GM23338 (cell line): Measurements from ENCODE around the gene EDARADD. TPM values are rescaled to one million over a fixed set of nuclear protein-coding genes. Genes with fewer than 3 reads are reported as not detected.

Source experiments
- ATAC-seq: fragments of 200-7000 bp; cut with Tn5 transposase; 3 replicates; pipeline ENCODE4 v1.9.1; 2020
- DNase-seq: peaks from one replicate; pipeline ENCODE4 v3.0.0-alpha.2; 2015; ENCODE audit warnings: low spot score
- H2AFZ ChIP-seq: fragments of 200-600 bp; sonication (generic); 2 replicates; pipeline ENCODE4 v1.8.0; 2016; ENCODE audit warnings: antibody characterized with exemption, mild to moderate bottlenecking, moderate library complexity
- H3F3A ChIP-seq: fragments of 200-600 bp; sonication (generic); replicated peaks from 2 replicates; pipeline ENCODE4 v1.8.0; 2017; ENCODE audit warnings: antibody characterized with exemption, mixed run types, low read depth
- H3K27ac ChIP-seq: fragments of 200-600 bp; sonication (generic); 2 replicates; pipeline ENCODE4 v1.6.1; 2016; ENCODE audit warnings: low read depth
- H3K27me3 ChIP-seq: fragments of 200-600 bp; sonication (generic); 2 replicates; pipeline ENCODE4 v1.8.0; 2016; ENCODE audit warnings: mild to moderate bottlenecking, mixed run types, moderate library complexity; ENCODE audit not compliant: insufficient read depth
- H3K36me3 ChIP-seq: fragments of 200-600 bp; sonication (generic); 2 replicates; pipeline ENCODE4 v1.8.0; 2016; ENCODE audit warnings: mild to moderate bottlenecking; ENCODE audit not compliant: insufficient read depth
- H3K4me1 ChIP-seq: fragments of 200-600 bp; sonication (generic); 2 replicates; pipeline ENCODE4 v1.8.0; 2016; ENCODE audit warnings: mild to moderate bottlenecking, moderate library complexity; ENCODE audit not compliant: insufficient read depth
- H3K4me2 ChIP-seq: fragments of 200-600 bp; sonication (generic); 2 replicates; pipeline ENCODE4 v1.7.1; 2017; ENCODE audit warnings: mixed run types
- H3K4me3 ChIP-seq: fragments of 200-600 bp; sonication (generic); 2 replicates; pipeline ENCODE4 v1.6.1; 2016; ENCODE audit warnings: mixed run types
- H3K79me2 ChIP-seq: fragments of 200-600 bp; sonication (generic); replicated peaks from 2 replicates; pipeline ENCODE4 v1.8.0; 2017; ENCODE audit warnings: mild to moderate bottlenecking; ENCODE audit not compliant: insufficient read depth
- H3K9me2 ChIP-seq: fragments of 200-600 bp; sonication (generic); 2 replicates; pipeline ENCODE4 v1.8.0; 2017; ENCODE audit not compliant: insufficient read depth
- H4K20me1 ChIP-seq: fragments of 200-600 bp; sonication (generic); replicated peaks from 2 replicates; pipeline ENCODE4 v1.8.0; 2017; ENCODE audit warnings: mild to moderate bottlenecking; ENCODE audit not compliant: insufficient read depth
- H3K27ac Mint-ChIP-seq: 2 replicates; pipeline ENCODE4 v1.8.0; 2020; ENCODE audit warnings: inconsistent platforms, mild to moderate bottlenecking, moderate library complexity, mixed read lengths
- H3K27me3 Mint-ChIP-seq: 3 replicates; pipeline ENCODE4 v1.8.0; 2022; ENCODE audit warnings: low read depth, mild to moderate bottlenecking, moderate library complexity, mixed read lengths, inconsistent platforms; ENCODE audit not compliant: insufficient read depth, poor library complexity
- H3K36me3 Mint-ChIP-seq: 3 replicates; pipeline ENCODE4 v1.8.0; 2021; ENCODE audit warnings: low read depth, mild to moderate bottlenecking, inconsistent platforms, moderate library complexity, mixed read lengths
- H3K4me1 Mint-ChIP-seq: 3 replicates; pipeline ENCODE4 v1.8.0; 2020; ENCODE audit warnings: mild to moderate bottlenecking, inconsistent platforms, mixed read lengths
- H3K4me3 Mint-ChIP-seq: 3 replicates; pipeline ENCODE4 v1.8.0; 2021; ENCODE audit warnings: moderate library complexity, mild to moderate bottlenecking, inconsistent platforms, mixed read lengths
- H3K9me3 Mint-ChIP-seq: 3 replicates; pipeline ENCODE4 v1.8.0; 2020; ENCODE audit warnings: moderate library complexity, mild to moderate bottlenecking, inconsistent platforms, mixed read lengths
- CREB1 ChIP-seq: fragments of 250-450 bp; sonication (Bioruptor Pico); IDR thresholded peaks from 2 replicates; pipeline ENCODE4 v1.5.0; 2020; ENCODE audit warnings: low read depth, mild to moderate bottlenecking, moderate library complexity
- EZH2 ChIP-seq: fragments of 200-600 bp; sonication (generic); IDR thresholded peaks from one replicate; pipeline ENCODE4 v1.8.0; 2017; ENCODE audit warnings: antibody characterized with exemption, mild to moderate bottlenecking, low read depth; ENCODE audit not compliant: unreplicated experiment
- EZH2phosphoT487 ChIP-seq: fragments of 200-600 bp; sonication (generic); IDR thresholded peaks from one replicate; pipeline ENCODE4 v1.8.1; 2018; ENCODE audit warnings: antibody characterized with exemption; ENCODE audit not compliant: unreplicated experiment
- JUNB ChIP-seq: IDR thresholded peaks from one replicate; pipeline ENCODE4 v1.6.1; 2016; ENCODE audit warnings: antibody characterized with exemption; ENCODE audit not compliant: unreplicated experiment
- NANOG ChIP-seq: IDR thresholded peaks from 2 replicates; pipeline ENCODE4 v1.6.1; 2016; ENCODE audit warnings: antibody characterized with exemption, borderline replicate concordance
- POLR2AphosphoS5 ChIP-seq: IDR thresholded peaks from 2 replicates; pipeline ENCODE4 v1.6.1; 2016; ENCODE audit warnings: antibody characterized with exemption, low read depth
- STAT1 ChIP-seq: IDR thresholded peaks from one replicate; pipeline ENCODE4 v1.6.1; 2016; ENCODE audit warnings: antibody characterized with exemption; ENCODE audit not compliant: unreplicated experiment
- ZNF114 ChIP-seq: fragments of 250-450 bp; sonication (Bioruptor Pico); IDR thresholded peaks from 2 replicates; pipeline ENCODE4 v1.5.0; 2020; ENCODE audit warnings: mild to moderate bottlenecking, moderate library complexity
- ZNF331 ChIP-seq: fragments of 250-450 bp; sonication (Bioruptor Pico); IDR thresholded peaks from 2 replicates; pipeline ENCODE4 v1.5.0; 2020; ENCODE audit warnings: low read depth, mild to moderate bottlenecking, moderate library complexity
- polyA plus RNA-seq: library from polyadenylated mRNA; unstranded; fragments of >200 nt; fragmentation: Nextera tagmentation; extraction: Ambion mirVana; gene quantifications from 2 replicates; pipeline ENCODE4 v1.2.1, GENCODE V29; 2016
- total RNA-seq: library from RNA; depleted of rRNA; stranded (reverse); fragments of >200 nt; shearing (Covaris generic); gene quantifications from 2 replicates; pipeline ENCODE4 v1.2.3, GENCODE V29; 2014
- TF ChIP-seq, protein P1 (sequence below), 2 experiments: fragments of 200-600 bp in 1 of 2; sonication (generic) in 1 of 2; conservative IDR thresholded peaks; 2 replicates each; pipeline versions ENCODE4 v1.5.1 to v1.6.1; 2016 to 2017; ENCODE audit warnings: antibody characterized with exemption in 2 of 2, low read depth in 2 of 2, mild to moderate bottlenecking in 2 of 2, moderate library complexity in 1 of 2
- TF ChIP-seq, protein P2 (sequence below): IDR thresholded peaks from one replicate; pipeline ENCODE4 v1.6.1; 2018; ENCODE audit warnings: antibody characterized with exemption; ENCODE audit not compliant: unreplicated experiment
- TF ChIP-seq, protein P3 (sequence below): fragments of 250-450 bp; sonication (Bioruptor Pico); IDR thresholded peaks from 2 replicates; pipeline ENCODE4 v1.5.0; 2020; ENCODE audit warnings: mild to moderate bottlenecking, moderate library complexity
- TF ChIP-seq, protein P4 (sequence below): IDR thresholded peaks from 2 replicates; pipeline ENCODE4 v1.6.1; 2016; ENCODE audit warnings: antibody characterized with exemption

Gene EDARADD
- total and polyA plus RNA-seq, 2 experiments from 2014 or later = 3.7 to 4.4 TPM

- Histone ChIP-seq H4K20me1 (0 out of 2 replicates have a peak, but pooled peaks cover 3% of the 10 kb centered on the region), H3K27ac (no peak overlapping the region), H3K4me2 (no peak overlapping the region), H3K36me3 (no peaks in the 10 kb centered on the region), H3K79me2 (no peaks in the 10 kb centered on the region), H3K4me1 (peaks cover 6% of the 10 kb centered on the region; the same call in 1 of the 2 replicates), H2AFZ (no peak overlapping the region), H3K27me3 (no peaks in the 10 kb centered on the region), H3K9me2 (no peaks in the 10 kb centered on the region), H3K4me3 (no peak overlapping the region), H3F3A (no peaks in the 10 kb centered on the region)
- peaks cover 24% of the 10 kb centered on the region for H3K4me1 Mint-ChIP-seq
- TF ChIP-seq, protein P1, sequence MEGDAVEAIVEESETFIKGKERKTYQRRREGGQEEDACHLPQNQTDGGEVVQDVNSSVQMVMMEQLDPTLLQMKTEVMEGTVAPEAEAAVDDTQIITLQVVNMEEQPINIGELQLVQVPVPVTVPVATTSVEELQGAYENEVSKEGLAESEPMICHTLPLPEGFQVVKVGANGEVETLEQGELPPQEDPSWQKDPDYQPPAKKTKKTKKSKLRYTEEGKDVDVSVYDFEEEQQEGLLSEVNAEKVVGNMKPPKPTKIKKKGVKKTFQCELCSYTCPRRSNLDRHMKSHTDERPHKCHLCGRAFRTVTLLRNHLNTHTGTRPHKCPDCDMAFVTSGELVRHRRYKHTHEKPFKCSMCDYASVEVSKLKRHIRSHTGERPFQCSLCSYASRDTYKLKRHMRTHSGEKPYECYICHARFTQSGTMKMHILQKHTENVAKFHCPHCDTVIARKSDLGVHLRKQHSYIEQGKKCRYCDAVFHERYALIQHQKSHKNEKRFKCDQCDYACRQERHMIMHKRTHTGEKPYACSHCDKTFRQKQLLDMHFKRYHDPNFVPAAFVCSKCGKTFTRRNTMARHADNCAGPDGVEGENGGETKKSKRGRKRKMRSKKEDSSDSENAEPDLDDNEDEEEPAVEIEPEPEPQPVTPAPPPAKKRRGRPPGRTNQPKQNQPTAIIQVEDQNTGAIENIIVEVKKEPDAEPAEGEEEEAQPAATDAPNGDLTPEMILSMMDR (conservative IDR thresholded peaks at IDR 0.05; ENCODE audit: low read depth in 2 of 2) = no peak
- TF ChIP-seq ZNF114 (CRISPR knock-in tag) (no peak), NANOG (no peak), CREB1 (CRISPR knock-in tag) (no peak), ZNF331 (CRISPR knock-in tag) (no peak), STAT1 (no peak), POLR2AphosphoS5 (no peak), EZH2 (no peak), JUNB (no peak), EZH2phosphoT487 (no peak)
- TF ChIP-seq, protein P2, sequence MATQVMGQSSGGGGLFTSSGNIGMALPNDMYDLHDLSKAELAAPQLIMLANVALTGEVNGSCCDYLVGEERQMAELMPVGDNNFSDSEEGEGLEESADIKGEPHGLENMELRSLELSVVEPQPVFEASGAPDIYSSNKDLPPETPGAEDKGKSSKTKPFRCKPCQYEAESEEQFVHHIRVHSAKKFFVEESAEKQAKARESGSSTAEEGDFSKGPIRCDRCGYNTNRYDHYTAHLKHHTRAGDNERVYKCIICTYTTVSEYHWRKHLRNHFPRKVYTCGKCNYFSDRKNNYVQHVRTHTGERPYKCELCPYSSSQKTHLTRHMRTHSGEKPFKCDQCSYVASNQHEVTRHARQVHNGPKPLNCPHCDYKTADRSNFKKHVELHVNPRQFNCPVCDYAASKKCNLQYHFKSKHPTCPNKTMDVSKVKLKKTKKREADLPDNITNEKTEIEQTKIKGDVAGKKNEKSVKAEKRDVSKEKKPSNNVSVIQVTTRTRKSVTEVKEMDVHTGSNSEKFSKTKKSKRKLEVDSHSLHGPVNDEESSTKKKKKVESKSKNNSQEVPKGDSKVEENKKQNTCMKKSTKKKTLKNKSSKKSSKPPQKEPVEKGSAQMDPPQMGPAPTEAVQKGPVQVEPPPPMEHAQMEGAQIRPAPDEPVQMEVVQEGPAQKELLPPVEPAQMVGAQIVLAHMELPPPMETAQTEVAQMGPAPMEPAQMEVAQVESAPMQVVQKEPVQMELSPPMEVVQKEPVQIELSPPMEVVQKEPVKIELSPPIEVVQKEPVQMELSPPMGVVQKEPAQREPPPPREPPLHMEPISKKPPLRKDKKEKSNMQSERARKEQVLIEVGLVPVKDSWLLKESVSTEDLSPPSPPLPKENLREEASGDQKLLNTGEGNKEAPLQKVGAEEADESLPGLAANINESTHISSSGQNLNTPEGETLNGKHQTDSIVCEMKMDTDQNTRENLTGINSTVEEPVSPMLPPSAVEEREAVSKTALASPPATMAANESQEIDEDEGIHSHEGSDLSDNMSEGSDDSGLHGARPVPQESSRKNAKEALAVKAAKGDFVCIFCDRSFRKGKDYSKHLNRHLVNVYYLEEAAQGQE = no peak
- TF ChIP-seq, protein P3, sequence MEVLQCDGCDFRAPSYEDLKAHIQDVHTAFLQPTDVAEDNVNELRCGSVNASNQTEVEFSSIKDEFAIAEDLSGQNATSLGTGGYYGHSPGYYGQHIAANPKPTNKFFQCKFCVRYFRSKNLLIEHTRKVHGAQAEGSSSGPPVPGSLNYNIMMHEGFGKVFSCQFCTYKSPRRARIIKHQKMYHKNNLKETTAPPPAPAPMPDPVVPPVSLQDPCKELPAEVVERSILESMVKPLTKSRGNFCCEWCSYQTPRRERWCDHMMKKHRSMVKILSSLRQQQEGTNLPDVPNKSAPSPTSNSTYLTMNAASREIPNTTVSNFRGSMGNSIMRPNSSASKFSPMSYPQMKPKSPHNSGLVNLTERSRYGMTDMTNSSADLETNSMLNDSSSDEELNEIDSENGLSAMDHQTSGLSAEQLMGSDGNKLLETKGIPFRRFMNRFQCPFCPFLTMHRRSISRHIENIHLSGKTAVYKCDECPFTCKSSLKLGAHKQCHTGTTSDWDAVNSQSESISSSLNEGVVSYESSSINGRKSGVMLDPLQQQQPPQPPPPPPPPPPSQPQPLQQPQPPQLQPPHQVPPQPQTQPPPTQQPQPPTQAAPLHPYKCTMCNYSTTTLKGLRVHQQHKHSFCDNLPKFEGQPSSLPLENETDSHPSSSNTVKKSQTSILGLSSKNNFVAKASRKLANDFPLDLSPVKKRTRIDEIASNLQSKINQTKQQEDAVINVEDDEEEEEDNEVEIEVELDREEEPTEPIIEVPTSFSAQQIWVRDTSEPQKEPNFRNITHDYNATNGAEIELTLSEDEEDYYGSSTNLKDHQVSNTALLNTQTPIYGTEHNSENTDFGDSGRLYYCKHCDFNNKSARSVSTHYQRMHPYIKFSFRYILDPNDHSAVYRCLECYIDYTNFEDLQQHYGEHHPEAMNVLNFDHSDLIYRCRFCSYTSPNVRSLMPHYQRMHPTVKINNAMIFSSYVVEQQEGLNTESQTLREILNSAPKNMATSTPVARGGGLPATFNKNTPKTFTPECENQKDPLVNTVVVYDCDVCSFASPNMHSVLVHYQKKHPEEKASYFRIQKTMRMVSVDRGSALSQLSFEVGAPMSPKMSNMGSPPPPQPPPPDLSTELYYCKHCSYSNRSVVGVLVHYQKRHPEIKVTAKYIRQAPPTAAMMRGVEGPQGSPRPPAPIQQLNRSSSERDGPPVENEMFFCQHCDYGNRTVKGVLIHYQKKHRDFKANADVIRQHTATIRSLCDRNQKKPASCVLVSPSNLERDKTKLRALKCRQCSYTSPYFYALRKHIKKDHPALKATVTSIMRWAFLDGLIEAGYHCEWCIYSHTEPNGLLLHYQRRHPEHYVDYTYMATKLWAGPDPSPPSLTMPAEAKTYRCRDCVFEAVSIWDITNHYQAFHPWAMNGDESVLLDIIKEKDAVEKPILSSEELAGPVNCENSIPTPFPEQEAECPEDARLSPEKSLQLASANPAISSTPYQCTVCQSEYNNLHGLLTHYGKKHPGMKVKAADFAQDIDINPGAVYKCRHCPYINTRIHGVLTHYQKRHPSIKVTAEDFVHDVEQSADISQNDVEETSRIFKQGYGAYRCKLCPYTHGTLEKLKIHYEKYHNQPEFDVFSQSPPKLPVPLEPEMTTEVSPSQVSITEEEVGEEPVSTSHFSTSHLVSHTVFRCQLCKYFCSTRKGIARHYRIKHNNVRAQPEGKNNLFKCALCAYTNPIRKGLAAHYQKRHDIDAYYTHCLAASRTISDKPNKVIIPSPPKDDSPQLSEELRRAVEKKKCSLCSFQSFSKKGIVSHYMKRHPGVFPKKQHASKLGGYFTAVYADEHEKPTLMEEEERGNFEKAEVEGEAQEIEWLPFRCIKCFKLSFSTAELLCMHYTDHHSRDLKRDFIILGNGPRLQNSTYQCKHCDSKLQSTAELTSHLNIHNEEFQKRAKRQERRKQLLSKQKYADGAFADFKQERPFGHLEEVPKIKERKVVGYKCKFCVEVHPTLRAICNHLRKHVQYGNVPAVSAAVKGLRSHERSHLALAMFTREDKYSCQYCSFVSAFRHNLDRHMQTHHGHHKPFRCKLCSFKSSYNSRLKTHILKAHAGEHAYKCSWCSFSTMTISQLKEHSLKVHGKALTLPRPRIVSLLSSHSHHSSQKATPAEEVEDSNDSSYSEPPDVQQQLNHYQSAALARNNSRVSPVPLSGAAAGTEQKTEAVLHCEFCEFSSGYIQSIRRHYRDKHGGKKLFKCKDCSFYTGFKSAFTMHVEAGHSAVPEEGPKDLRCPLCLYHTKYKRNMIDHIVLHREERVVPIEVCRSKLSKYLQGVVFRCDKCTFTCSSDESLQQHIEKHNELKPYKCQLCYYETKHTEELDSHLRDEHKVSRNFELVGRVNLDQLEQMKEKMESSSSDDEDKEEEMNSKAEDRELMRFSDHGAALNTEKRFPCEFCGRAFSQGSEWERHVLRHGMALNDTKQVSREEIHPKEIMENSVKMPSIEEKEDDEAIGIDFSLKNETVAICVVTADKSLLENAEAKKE = no peak
- TF ChIP-seq, protein P4, sequence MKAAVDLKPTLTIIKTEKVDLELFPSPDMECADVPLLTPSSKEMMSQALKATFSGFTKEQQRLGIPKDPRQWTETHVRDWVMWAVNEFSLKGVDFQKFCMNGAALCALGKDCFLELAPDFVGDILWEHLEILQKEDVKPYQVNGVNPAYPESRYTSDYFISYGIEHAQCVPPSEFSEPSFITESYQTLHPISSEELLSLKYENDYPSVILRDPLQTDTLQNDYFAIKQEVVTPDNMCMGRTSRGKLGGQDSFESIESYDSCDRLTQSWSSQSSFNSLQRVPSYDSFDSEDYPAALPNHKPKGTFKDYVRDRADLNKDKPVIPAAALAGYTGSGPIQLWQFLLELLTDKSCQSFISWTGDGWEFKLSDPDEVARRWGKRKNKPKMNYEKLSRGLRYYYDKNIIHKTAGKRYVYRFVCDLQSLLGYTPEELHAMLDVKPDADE = no peak
- ATAC-seq (no peak), DNase-seq (no peak)
- H3K4me3 Mint-ChIP-seq = no peak overlapping the region
- no peaks in the 10 kb centered on the region for H3K9me3 Mint-ChIP-seq
- no peak overlapping the region for H3K27ac Mint-ChIP-seq
- peaks cover 3% of the 10 kb centered on the region for H3K27me3 Mint-ChIP-seq
- no peaks in the 10 kb centered on the region; the same call in 1 of the 3 replicates for H3K36me3 Mint-ChIP-seq
Observed at GRCh38 chr1:236467327-236467641, 73.2 kb downstream of the EDARADD start.
